Measurements from ENCODE around the gene ATG9A.
A peak's percentile ranks its signal among the peaks of the same experiment; 100 is the strongest.

ATG9A gene

DNA sequence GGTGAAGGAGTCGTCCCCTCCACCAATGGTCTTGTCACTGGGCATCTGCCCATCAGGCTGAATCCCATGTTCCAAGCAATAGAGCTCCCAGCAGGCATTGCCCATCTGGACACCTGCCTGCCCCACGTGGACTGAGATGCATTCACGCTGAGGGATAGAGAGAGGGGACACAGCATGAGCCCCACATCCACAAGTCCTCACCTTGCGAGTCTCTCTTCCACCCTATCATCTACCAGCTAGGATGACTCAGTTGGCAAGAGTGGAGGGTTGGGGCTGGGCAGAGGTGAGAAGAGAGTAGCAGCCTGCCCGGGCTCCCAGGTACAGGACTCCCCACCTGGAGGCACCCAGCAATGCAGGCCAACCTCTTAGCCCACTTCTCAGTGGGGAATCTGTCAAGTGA is 22.6 kb upstream of the ATG9A start:
- peak; percentile 19 for DNase-seq

DNA sequence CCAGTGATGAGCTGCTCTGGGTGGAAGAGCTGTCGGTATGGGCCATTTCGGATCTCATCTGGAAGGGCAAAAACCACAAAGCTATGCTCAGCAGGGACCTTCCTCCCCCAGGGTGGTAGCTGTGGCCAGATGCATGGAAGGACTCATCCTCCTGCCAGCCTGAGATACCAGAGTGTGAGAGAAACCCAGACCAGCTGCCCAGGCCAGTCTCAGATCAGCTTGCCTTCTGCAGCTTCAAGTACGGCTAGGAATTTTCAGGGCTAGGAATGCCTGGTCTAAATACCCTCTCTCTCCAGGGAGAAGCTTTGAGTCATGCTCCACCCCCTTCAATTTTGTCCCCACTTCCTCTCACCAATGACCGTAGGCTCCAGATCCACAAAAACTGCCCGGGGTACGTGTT is 22.2 kb upstream of the ATG9A start:
- no peak for DNase-seq

DNA sequence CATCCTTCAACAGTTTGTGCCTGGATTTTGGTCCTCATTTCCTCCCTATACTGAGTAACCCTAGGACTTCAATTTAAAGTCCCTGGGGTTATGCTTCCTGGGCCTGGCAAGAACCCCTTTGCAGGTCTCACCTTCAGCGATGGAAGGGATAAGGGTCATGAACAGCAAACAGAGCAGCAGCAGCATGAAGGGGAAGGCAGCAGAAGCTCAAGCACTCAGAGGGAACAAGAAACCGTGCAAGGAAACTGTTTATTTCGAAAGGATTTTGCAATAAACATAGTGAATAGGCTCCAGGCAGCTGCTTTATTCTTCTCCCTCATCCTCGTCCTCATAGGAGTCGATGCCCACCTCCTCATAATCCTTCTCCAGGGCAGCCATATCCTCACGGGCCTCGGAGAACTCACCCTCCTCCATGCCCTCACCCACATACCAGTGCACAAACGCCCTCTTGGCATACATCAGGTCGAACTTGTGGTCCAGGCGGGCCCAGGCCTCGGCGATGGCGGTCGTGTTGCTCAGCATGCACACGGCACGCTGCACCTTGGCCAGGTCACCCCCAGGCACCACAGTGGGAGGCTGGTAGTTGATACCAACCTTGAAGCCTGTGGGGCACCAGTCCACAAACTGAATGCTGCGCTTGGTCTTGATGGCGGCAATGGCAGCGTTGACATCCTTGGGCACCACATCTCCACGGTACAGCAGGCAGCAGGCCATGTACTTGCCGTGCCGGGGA is 20.8 kb upstream of the ATG9A start:
- DNase-seq, result no peak

DNA sequence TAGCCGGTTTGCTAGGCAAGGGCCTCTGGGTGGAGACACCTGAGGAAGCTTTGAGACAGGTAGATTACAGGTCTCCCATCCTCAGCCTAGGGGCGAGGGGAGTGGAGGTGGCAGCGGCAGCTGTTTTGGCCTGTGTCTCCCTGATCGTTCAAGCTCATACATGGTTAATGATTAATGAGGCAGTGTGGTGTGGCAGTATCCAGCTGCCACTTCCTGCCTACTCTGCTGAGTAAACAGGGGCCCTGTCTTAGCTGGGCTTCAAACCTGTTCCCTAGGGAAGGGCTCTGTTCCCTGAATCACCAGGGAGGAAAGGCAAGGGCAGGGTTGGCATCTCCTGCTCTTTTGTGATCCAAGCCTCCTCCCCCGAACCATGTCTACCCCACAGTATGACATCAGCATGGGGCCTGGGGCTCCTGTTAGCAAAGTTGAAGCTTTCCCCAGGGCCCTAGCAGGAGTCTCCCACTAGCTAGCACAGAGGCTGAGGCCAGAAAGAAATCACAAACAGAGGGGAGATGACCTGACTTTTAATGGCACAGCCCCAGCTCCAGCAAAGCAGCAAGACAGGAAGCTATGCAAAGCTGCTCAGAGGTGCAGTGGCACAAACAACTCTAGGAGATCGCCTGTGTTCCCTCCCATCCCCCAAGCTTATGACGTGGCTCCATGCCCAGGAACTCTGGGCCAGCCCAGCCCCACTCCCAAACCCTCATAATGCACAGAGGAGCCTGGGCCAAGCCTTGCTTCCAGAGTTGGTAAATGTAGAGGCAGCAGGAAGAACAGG is 20.0 kb upstream of the ATG9A start:
- peak; percentile 20 for DNase-seq

DNA sequence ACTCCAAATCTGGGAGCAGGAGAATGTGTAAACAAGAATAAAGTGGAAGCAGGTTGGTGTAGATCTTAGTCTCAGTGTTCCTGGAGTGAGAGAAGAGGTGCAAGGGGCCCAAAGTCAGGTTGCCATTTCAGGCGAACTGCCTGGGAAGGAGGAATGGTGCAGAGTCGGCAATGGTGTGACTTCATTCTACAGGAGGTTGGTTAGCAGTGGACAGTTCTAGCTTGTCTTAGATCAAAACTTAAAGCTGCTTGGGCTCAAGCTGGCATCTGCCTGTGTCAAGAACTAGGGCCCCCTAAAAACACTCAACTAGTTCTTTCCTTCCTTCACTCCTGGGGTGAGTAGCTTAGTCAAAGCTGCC is 19.4 kb upstream of the ATG9A start:
- no peak for DNase-seq

DNA sequence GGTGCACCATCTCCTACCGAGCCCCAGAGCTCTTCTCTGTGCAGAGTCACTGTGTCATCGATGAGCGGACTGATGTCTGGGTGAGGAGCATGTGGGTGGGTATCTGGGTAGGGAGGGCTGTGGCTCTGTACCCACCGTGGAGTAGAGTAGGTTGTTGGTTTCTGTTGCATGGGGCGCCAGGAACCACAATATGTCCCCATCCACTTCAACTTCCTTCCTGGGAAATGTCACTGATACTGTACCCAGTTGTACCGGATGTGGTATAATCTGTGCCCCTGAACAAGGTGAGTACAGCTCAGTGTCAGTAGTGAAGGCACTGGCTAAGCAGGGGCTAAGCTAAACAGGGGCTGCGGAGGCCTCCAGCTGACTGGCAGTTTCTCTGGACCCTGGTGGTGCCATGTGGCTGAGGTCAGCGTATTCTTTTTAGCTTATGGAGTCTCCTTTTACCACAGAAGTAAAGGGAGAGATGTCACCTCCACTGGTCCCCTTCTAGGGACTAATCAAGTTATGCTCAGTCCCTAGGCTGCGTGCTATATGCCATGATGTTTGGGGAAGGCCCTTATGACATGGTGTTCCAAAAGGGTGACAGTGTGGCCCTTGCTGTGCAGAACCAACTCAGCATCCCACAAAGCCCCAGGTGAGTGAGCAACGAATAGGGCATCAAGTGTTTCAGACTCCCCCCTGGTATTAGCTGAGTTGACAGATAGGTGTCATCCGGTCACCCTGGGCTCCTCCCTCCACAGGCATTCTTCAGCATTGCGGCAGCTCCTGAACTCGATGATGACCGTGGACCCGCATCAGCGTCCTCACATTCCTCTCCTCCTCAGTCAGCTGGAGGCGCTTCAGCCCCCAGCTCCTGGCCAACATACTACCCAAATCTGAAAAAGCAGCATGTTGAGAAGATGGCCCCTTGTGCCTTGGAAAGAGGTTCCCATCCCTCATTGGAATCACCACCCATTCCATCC is 18.5 kb upstream of the ATG9A start:
- peak; percentile 51 for DNase-seq

DNA sequence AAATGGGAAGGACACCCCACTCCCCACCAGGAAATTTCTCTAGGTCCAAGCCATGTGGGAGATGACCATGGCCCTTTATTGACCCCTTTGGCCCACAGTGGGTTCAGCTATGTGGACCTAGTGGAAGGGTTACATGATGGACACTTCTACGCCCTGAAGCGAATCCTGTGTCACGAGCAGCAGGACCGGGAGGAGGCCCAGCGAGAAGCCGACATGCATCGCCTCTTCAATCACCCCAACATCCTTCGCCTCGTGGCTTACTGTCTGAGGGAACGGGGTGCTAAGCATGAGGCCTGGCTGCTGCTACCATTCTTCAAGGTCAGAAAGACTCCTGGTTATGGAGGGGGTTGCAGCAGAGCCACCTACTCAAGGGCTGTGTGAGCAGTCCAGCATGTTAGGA is 17.1 kb upstream of the ATG9A start:
- no peak for DNase-seq

DNA sequence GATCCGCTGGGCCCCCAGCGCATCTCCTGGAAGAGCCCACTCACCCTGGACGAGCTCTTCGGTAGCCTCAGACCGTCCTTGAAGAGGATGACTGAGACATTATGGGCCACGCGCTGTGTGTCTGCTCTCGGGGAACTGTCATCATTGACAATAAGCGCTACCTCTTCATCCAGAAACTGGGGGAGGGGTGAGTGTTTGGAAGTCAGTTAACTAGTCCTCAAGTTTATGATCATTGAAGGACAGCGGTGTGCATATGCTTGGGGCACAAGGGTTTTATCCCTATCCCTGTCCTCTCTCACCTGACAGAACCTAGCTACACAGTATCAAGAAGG is 16.4 kb upstream of the ATG9A start:
- DNase-seq, result no peak

DNA sequence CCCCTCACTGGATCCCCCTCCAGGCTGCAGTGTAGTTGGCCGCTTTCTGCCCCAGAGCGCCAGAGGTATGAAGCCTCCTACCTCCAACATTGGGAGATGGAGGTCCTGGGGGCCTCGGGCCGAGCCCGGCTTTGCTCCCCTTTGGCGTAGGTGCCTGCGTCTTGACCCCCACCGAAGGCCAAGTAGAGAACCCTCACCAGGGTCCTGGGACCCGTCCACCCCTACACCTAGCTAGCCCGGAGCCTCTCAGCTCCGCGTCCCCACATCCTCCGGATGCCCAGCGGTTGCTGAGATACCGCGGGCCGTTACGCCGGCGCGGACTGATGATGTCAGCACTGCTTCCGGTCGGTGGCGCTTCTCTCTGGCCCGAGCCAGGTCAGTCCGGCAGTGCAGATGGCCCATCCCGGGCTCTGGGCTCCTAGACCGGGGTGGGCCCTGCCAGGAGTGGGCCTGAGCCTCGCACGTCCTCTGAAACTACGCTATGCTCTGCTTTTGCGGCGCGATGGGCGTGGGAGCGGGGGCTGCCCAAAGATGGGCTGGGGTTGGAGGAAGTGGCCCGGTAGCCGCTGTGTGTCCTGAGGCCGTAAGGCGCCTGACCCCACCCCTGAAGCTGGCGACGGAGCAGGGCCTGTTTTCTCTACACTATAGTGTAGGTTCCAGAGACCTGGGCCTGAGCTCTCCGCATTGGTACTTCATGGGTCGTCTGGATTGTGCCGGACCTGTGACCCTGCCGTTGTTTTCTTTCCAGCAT is 15.9 kb upstream of the ATG9A start, which contains the start of the genes GLB1L and STK16:
Gene GLB1L (minus strand): TSS at position 297 of the 751 bp plus-strand sequence. CDS start 1,871 bp downstream, outside the sequence.
Gene STK16 (plus strand): TSS at position 332 of the 751 bp plus-strand sequence. CDS start 521 bp downstream, outside the sequence.
- peak; percentile 82 for DNase-seq

DNA sequence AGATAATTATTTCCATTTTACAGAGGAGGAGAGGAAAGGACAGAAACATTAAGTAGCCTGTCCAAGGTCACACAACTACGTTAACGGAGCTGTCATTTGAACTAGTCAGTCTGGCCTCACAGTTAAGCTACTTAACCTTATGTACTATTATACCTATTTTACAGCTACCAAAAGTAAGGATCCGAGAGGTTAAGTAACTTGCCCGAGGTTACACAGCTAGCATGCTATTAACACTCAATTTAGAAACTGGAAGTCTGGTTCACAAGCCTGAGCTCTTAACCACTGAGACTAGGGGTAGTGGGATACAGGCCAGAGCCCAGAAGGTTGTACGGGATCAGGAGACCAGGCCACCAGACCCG is 15.3 kb upstream of the ATG9A start:
- no peak for DNase-seq

DNA sequence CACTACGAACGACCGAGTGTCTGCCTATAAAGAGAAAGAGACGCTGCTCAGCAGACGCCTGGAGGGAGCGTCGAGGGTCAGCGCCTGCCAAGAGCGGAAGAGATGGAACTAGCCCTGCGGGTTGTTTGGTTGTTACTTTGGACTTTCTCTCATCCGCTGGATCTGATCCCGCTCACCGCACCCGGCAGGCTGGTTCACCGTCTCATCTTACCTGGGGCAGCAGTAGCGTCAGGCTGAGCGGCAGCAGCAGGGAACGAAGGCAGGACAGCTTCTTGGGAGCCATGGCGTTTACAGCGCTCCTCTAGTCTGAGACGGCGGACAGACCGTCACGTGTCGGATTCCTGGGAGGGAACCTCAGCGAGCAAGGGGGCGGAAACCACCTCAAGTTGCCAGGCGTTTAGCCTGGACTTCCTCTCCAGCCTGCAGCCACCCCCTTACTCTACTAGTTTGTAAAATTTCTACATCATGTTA is 13.9 kb upstream of the ATG9A start:
- DNase-seq, result no peak

DNA sequence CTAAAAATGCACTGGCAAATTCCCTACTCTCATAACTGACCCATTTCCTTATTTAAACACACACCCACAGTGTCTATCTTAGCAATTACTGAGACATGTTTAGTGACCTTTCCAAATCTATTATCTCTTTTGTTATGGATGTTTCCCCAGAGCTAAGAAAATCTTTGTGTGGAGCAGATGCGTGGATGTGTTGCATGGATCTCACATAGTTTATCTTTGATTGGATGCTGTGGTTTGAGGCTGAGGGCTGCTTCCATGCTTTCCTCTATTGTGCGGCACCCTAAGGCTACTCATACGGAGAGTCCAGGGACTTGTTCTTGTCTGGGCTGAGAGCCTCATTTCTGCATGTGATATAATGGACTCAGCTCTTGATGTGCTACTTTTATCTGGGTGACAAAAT is 4.9 kb upstream of the ATG9A start:
- no peak for DNase-seq

DNA sequence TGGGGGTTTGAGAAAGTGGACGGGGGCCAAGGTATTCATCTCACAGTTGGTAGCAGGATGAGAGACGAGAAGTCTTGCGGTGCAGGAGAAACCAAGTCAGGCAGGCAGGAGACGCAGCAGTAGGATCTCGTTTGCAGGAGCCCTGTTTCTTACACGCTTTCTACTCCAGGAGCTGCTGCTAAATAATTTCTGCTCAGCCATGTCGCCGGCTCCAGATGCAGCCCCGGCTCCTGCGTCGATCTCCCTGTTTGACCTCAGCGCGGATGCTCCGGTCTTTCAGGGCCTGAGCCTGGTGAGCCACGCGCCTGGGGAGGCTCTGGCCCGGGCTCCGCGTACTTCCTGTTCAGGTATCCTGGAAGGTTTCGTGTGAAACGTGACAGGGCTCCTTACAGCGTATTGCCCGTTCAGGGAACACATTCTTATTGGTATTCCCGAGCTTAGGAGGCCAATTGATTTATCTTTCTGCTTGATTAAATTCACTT is 664 bp upstream of the ATG9A start:
- DNase-seq, result peak; percentile 29

DNA sequence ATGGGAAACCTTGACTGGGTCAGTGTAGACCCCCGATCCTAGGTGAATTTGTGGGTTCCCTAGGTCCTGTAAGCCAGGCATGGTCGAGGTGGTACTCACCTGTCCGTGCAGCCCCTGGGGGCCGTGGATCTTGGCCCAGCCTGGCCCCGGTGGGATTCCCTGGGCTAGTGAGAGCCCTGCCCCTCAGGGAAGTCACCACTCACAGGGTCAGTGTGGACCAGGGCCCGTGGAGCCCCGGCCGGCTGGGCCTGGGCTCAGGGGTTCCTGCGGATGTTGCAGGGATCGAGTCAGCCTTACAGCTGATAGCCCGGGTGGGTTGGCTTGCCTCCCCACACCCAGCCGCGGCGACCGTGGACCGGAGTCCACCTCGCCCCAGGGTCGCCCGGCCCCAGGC is 528 bp downstream of the ATG9A start:
- DNase-seq, result no peak

DNA sequence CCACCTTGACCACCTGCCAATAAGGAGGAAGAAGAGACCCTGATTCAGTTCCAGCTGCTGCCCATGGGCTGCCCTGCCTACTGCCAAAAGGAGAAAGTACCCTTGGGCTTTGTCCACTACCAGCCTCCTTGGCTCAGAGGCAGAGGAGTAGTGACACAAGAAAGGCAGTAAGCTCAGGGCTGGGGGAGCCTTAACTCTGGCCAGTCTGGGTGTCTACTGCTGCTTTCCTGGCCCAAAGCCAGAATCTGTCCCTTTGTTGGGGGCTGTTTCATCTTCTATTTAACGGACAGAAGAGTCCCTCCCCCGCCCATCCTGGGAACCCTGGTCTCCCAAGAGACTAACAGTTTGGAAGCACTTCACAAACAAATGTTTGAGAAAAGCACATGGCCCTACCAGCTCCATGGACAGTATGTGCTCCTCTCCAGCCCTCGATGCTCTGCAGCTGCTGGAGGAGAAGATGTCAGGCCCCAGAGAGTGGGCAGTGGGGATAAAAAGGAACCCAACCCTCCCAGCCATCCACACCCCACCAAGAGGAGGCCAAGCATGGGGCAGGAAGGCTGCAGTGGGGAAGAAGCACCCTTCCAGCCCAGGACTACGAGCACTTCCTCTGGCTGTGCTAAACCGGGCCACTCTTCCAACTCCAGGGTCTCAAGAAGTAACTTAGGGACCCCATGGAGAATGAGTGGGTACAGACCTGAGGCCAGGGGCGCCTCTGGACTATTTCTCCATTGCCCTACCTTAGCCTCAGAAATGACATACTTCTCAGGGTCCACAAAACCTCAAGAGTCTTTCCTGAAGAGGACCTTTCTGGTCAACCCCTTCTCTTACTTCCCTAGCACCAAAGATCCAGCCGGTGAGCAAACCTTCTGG is 1.2 kb downstream of the ATG9A start:
- no peak for DNase-seq

DNA sequence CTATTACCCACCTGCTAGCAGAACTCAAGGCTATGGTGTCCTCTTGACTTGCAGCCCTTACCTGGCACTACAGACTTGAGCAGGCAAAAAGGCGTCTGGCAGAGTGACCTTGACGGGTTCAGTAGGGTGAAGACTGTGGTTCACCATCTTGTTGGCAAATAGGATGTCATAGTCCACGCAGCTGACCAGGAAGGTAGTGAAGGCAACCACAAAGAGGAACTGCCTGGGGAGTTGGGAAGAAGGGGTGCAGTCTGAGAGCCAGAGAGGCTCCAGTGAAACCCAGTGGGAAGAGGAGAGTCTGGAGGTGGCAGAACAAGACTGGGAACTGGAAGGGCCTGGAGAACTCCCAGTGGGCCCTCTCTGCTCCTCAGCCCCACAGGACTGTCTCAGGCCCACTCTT is 4.1 kb downstream of the ATG9A start:
- no peak for DNase-seq

DNA sequence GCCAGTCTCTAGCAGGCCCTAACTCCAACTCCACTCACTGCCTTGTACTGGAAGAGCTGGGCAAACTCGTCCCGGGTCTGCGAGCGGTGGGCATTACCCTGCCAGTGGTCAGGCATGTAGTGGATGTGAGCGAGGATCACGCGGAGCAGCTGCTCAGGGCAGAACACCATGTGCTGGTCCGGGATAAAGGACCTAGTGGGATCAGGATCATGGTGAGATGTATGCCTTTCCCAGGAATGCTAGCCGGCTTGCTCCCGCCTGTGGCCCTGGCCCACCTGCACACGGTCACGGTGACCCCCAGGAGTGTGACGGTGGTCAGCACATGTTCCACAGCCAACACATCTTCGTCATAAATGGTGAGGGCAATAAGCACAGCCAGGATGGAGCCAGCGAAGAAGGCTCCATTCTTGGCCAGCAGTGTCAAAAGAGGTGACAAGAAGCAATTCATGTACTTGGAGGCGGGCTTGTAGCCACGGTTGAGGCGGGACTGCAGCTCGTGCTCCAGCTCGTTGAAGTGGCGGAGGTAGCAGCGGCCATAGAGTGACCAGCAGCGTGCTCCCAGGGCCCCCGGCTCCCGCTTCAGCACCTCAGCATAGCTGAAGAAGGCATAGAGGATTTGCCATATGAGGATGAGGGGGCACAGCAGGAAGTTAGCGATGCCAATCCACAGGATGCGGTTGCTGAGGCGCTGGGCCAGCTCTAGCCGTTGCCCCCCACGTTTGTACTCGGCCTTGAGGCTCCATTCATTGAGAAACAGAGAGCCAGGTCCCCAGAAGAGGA is 5.4 kb downstream of the ATG9A start:
- DNase-seq, result no peak

DNA sequence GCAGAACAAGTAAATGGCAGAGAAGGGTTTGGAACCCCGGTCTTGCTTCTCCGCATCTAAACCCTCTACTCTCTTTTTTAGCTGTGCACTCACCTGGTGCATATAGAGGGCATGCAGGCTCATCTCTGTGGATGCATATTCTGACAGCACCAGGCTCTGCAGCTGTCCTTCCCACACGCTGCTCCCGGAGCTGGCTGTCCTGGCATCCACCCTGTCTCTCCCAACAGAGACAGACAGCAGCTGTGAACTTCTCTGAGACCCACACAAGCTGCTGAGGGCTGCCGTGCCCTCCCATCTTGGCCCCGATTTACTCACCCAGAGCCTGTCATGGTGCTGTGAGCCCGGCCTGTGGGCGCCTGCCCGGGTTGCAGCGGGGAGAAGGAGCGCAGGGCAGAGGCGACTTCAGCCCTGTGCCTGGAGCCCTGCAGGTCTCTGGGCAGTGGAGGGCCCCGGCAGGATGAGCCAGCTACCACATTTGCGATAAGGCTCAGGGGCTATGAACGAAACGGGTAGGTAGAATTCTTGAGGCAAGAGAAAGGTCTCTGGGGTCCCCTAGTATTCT is 7.4 kb downstream of the ATG9A start:
- DNase-seq, result no peak

DNA sequence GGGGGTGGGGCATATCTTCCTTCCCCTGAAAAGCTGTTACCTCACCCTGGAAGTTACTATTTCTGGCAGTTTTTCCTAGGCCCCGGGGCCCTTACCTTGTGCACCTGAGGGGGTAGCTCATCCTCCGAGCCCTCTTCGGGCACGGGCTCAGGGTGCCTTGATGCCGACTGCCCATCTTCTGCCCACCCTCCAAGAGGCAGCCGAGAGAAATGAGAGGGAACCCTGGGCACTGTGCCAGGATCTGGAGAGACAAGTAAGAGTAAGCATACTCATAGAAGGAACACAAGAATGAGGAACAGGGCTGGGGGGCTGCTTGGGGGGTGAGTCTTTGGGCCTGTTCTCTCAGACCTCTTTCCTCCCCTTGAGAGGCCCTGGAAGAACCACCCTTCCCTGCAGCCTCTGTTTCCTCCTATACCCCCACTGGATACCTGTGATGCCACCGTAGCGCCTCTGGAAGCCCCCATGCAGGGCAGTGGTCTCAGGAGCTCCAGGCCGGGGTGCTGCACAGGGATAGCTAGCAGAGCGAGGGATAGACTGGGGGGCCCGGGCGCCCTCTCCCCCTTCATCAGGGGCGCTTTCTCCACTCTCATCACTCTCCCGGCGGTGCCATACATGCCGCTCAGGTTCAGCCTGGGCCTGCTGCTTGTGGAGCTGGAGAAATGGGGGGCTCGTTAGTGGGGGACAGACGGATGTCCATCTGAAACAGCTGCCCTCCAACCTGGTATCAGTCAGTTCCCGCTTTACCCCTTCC is 8.6 kb downstream of the ATG9A start:
- no peak for DNase-seq

Data from effector CD4-positive, alpha-beta T cell (primary cell).